ENCODE results near the gene ATP6V1A. TPM values are rescaled to one million over a fixed set of nuclear protein-coding genes. Genes with fewer than 3 reads are reported as not detected.

ATP6V1A gene
- total RNA-seq, 1 experiment from 2014 or later, result 96.4 TPM

DNA sequence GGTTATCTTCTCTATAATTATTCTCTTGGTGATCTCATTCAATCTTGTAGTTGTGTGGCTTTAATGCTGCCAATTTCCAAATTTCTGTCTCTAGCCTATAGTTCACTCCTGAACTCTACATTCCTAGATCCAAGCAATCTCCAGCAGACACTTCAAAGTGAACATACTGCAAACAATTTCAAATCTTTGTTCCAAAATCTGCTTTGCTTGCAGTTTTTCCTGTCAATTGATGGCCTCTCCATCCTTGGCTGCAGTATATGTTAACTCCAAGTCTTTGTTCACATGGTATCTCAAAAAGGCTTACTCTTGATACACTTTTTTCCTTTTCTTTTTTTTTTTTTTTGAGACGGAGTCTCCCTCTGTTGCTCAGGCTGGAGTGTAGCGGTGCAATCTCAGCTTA lies 18.2 kb upstream of the ATP6V1A start:
- Histone ChIP-seq H3K27me3 (replicated peaks; ENCODE audit: control insufficient read depth, insufficient read depth, low read length) (no peaks in the 10 kb centered on the region), H3K9me3 (no peaks in the 10 kb centered on the region), H3K36me3 (ENCODE audit: control insufficient read depth, insufficient read depth, low read length) (0 out of 2 replicates have a peak, but pooled peaks cover 1% of the 10 kb centered on the region), H3K4me1 (no peaks in the 10 kb centered on the region; the same call in 1 of the 2 replicates), H3K4me3 (ENCODE audit: low read depth, low read length) (no peak overlapping the region)
- CTCF ChIA-PET, result no interaction called here
- peaks cover 7% of the 10 kb centered on the region for H3K4me1 Mint-ChIP-seq (ENCODE audit: low read depth, unreplicated experiment)
- DNase-seq, result no peak
- no peak overlapping the region for H3K4me3 Mint-ChIP-seq (ENCODE audit: unreplicated experiment)
- H3K27me3 Mint-ChIP-seq (ENCODE audit: insufficient read depth, unreplicated experiment), result no peaks in the 10 kb centered on the region
- no peaks in the 10 kb centered on the region for H3K9me3 Mint-ChIP-seq (ENCODE audit: unreplicated experiment)
- POLR2A ChIA-PET, result no interaction called here
- no peak overlapping the region for H3K27ac Mint-ChIP-seq (ENCODE audit: unreplicated experiment)
- no TSS peak for BruUV-seq (replicated peaks)
- TF ChIP-seq, protein P1, sequence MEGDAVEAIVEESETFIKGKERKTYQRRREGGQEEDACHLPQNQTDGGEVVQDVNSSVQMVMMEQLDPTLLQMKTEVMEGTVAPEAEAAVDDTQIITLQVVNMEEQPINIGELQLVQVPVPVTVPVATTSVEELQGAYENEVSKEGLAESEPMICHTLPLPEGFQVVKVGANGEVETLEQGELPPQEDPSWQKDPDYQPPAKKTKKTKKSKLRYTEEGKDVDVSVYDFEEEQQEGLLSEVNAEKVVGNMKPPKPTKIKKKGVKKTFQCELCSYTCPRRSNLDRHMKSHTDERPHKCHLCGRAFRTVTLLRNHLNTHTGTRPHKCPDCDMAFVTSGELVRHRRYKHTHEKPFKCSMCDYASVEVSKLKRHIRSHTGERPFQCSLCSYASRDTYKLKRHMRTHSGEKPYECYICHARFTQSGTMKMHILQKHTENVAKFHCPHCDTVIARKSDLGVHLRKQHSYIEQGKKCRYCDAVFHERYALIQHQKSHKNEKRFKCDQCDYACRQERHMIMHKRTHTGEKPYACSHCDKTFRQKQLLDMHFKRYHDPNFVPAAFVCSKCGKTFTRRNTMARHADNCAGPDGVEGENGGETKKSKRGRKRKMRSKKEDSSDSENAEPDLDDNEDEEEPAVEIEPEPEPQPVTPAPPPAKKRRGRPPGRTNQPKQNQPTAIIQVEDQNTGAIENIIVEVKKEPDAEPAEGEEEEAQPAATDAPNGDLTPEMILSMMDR (IDR thresholded peaks at IDR 0.05; ENCODE audit: insufficient read depth in 1 of 2, low read depth in 1 of 2, low read length in 1 of 2, severe bottlenecking in 1 of 2, unreplicated experiment in 1 of 2), result no peak
- intact Hi-C loops (cut with micrococcal nuclease; ENCODE audit: unreplicated experiment), result no loop called here
- peaks cover 53% of the 10 kb centered on the region for H3K36me3 Mint-ChIP-seq (ENCODE audit: insufficient read depth, unreplicated experiment)

DNA sequence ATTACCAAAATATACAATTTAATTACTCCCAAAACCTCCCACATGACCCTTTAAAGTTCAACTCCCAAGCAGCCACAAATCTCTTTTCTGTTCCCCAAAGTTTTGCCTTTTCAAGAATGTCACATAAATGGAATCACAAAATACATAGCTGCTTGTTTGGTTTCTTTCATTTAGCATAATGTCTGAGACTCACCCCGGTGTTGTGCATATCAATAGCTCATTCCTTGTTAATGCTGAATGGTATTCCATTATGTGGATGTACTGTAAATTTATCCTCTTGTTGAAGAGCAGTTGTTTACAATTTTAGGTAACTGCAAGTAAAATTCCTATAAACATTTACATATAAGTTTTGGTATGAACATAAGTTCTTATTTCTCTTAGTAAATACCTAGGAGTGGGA lies 16.3 kb upstream of the ATP6V1A start:
- H3K4me1 ChIP-seq, result no peaks in the 10 kb centered on the region; the same call in 1 of the 2 replicates
- TF ChIP-seq, protein P1 (IDR thresholded peaks at IDR 0.05; ENCODE audit: insufficient read depth in 1 of 2, low read depth in 1 of 2, low read length in 1 of 2, severe bottlenecking in 1 of 2, unreplicated experiment in 1 of 2), result no peak
- POLR2A ChIA-PET, result no interaction called here

DNA sequence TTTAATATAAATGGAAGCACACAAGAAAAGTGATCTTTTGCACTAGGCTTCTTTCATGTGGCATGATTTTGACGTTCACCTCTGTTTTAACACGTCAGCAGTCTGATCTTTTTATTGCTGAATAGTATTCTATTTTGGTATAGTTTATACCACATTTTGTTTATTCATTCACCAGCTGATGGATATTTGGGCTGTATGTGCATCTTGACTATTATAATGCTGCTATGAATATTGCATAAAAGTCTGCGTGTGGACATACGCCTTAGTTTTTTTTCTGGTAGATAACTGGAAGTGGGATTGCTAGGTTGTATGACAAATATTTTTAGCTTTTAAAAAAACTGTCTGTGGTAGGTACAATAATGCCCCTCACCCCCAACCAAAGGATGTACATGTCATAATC lies 15.1 kb upstream of the ATP6V1A start:
- TF ChIP-seq, protein P1 (IDR thresholded peaks at IDR 0.05; ENCODE audit: insufficient read depth in 1 of 2, low read depth in 1 of 2, low read length in 1 of 2, severe bottlenecking in 1 of 2, unreplicated experiment in 1 of 2), result no peak
- peaks cover 46% of the 10 kb centered on the region for H3K36me3 Mint-ChIP-seq (ENCODE audit: insufficient read depth, unreplicated experiment)
- Histone ChIP-seq H3K27me3 (replicated peaks; ENCODE audit: control insufficient read depth, insufficient read depth, low read length) (no peaks in the 10 kb centered on the region), H3K4me1 (no peaks in the 10 kb centered on the region; the same call in 1 of the 2 replicates), H3K36me3 (ENCODE audit: control insufficient read depth, insufficient read depth, low read length) (0 out of 2 replicates have a peak, but pooled peaks cover 1% of the 10 kb centered on the region), H3K9me3 (no peaks in the 10 kb centered on the region), H3K4me3 (ENCODE audit: low read depth, low read length) (no peak overlapping the region)
- no peak for DNase-seq
- CTCF ChIA-PET, result no interaction called here
- H3K9me3 Mint-ChIP-seq (ENCODE audit: unreplicated experiment), result no peaks in the 10 kb centered on the region
- H3K27ac Mint-ChIP-seq (ENCODE audit: unreplicated experiment), result no peak overlapping the region
- H3K4me3 Mint-ChIP-seq (ENCODE audit: unreplicated experiment), result no peak overlapping the region
- H3K4me1 Mint-ChIP-seq (ENCODE audit: low read depth, unreplicated experiment), result peaks cover 7% of the 10 kb centered on the region
- no TSS peak for BruUV-seq (replicated peaks)
- H3K27me3 Mint-ChIP-seq (ENCODE audit: insufficient read depth, unreplicated experiment), result no peaks in the 10 kb centered on the region
- intact Hi-C loops (cut with micrococcal nuclease; ENCODE audit: unreplicated experiment), result no loop called here
- POLR2A ChIA-PET, result no interaction called here

More for the DNA sequence above, 16.3 kb upstream of the ATP6V1A start:
- Histone ChIP-seq H3K4me3 (ENCODE audit: low read depth, low read length) (no peak overlapping the region), H3K9me3 (no peaks in the 10 kb centered on the region), H3K27me3 (replicated peaks; ENCODE audit: control insufficient read depth, insufficient read depth, low read length) (no peaks in the 10 kb centered on the region), H3K36me3 (ENCODE audit: control insufficient read depth, insufficient read depth, low read length) (0 out of 2 replicates have a peak, but pooled peaks cover 1% of the 10 kb centered on the region)
- Mint-ChIP-seq H3K4me3 (ENCODE audit: unreplicated experiment) (no peak overlapping the region), H3K36me3 (ENCODE audit: insufficient read depth, unreplicated experiment) (peaks cover 52% of the 10 kb centered on the region), H3K9me3 (ENCODE audit: unreplicated experiment) (no peaks in the 10 kb centered on the region), H3K4me1 (ENCODE audit: low read depth, unreplicated experiment) (peaks cover 7% of the 10 kb centered on the region), H3K27me3 (ENCODE audit: insufficient read depth, unreplicated experiment) (no peaks in the 10 kb centered on the region), H3K27ac (ENCODE audit: unreplicated experiment) (no peak overlapping the region)
- intact Hi-C loops (cut with micrococcal nuclease; ENCODE audit: unreplicated experiment), result no loop called here
- no TSS peak for BruUV-seq (replicated peaks)
- CTCF ChIA-PET, result no interaction called here
- no peak for DNase-seq

Data from Caco-2 (cell line).